Activated T-helper 17 cell treated with anti-CD3 and anti-CD28 coated beads, Interleukin-2, amount 50 U/mL, for 72 hours (primary cell): Measurements from ENCODE around the gene MAPK9. TPM values are rescaled to one million over a fixed set of nuclear protein-coding genes. Genes with fewer than 3 reads are reported as not detected.
A peak's percentile ranks its signal among the peaks of the same experiment; 100 is the strongest.
"Not testable (repeated sequence)": the region's sequence is repeated elsewhere in the genome, so short reads cannot be mapped to it uniquely, and the experiment has no call there.

Experiments used
- ATAC-seq: fragments of 150-1000 bp; cut with Tn5 transposase; replicated peaks from 2 replicates; pipeline ENCODE4 v1.10.0; 2021; ENCODE audit warnings: mild to moderate bottlenecking, moderate library complexity
- H3K27ac Mint-ChIP-seq: one replicate; pipeline ENCODE4 v1.8.0; 2022; ENCODE audit warnings: mixed read lengths
- H3K27me3 Mint-ChIP-seq: one replicate; pipeline ENCODE4 v1.8.0; 2022; ENCODE audit warnings: mixed read lengths
- H3K36me3 Mint-ChIP-seq: one replicate; pipeline ENCODE4 v1.8.0; 2022; ENCODE audit warnings: low read depth, mild to moderate bottlenecking, mixed read lengths
- H3K4me1 Mint-ChIP-seq: one replicate; pipeline ENCODE4 v1.8.0; 2022; ENCODE audit warnings: mixed read lengths
- H3K4me3 Mint-ChIP-seq: one replicate; pipeline ENCODE4 v1.8.0; 2022; ENCODE audit warnings: mild to moderate bottlenecking, mixed read lengths
- H3K9me3 Mint-ChIP-seq: one replicate; pipeline ENCODE4 v1.8.0; 2022; ENCODE audit warnings: mixed read lengths
- total RNA-seq, 2 donors: library from RNA; stranded (reverse); gene quantifications; one replicate each; pipeline ENCODE4 v1.2.3, GENCODE V29; 2022

Gene MAPK9
- total RNA-seq, 2 donors from 2014 or later = 24.6 to 41.3 TPM

DNA sequence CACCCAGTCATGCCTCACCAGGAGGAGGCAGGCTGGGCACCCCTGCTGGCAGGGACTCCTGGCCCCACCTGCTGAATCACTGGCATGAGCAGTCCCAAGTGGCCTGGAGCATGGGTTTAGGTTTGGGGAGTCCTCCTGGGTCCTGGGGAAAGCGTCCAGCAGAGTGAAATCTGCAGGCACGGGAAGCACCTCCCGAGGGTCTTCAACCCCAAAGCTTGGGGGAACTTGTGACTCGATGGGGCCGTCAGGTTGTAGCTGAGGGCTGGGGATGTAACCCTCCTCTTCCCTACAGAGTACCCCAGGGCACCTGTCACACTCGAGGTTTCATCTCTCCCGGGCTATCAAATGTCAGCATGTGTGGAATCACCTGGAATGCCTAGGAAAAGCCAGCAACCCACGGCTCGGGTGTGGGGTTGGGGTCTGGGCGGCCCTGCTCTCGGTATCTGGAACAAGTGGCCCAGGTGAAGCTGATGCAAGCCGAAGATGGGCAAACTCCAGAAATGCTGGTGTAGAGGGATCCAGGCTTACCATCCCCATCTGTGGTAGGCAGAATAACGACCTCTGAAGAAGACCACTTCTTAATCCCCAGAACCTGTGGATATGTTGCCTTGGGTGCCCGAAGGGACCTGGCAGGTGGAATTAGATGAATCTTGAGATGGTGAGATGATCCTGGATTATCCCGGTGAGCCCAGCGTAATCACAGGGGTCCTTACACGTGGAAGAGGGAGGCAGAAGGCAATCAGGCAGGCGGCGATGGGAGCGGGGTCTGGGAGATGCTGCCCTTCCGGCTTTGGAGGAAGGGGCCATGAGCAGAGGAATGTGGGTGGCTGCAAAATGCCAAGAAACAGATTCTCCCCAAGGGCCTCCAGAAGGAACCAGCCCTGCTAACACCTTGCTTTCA lies 76.8 kb downstream of the MAPK9 start:
- Mint-ChIP-seq H3K27ac (no peak overlapping the region), H3K36me3 (no peaks in the 10 kb centered on the region), H3K4me3 (no peak overlapping the region), H3K27me3 (peaks cover 7% of the 10 kb centered on the region), H3K9me3 (peaks cover 23% of the 10 kb centered on the region), H3K4me1 (no peaks in the 10 kb centered on the region)
- ATAC-seq = no peak

- no peak overlapping the region for H3K4me3 Mint-ChIP-seq
- H3K9me3 Mint-ChIP-seq = peaks cover 15% of the 10 kb centered on the region
- H3K27me3 Mint-ChIP-seq = peaks cover 7% of the 10 kb centered on the region
These were observed 78.2 kb downstream of the MAPK9 start for GRCh38 chr5:180213657-180214207.

GRCh38 chr5:180213256-180213600 lies 78.7 kb downstream of the MAPK9 start:
- Mint-ChIP-seq H3K9me3 (peaks cover 10% of the 10 kb centered on the region), H3K4me3 (no peak overlapping the region)

More at GRCh38 chr5:180213657-180214207, 78.2 kb downstream of the MAPK9 start:
- Mint-ChIP-seq H3K27ac (no peak overlapping the region), H3K36me3 (no peaks in the 10 kb centered on the region), H3K4me1 (no peaks in the 10 kb centered on the region)
- no peak for ATAC-seq

DNA sequence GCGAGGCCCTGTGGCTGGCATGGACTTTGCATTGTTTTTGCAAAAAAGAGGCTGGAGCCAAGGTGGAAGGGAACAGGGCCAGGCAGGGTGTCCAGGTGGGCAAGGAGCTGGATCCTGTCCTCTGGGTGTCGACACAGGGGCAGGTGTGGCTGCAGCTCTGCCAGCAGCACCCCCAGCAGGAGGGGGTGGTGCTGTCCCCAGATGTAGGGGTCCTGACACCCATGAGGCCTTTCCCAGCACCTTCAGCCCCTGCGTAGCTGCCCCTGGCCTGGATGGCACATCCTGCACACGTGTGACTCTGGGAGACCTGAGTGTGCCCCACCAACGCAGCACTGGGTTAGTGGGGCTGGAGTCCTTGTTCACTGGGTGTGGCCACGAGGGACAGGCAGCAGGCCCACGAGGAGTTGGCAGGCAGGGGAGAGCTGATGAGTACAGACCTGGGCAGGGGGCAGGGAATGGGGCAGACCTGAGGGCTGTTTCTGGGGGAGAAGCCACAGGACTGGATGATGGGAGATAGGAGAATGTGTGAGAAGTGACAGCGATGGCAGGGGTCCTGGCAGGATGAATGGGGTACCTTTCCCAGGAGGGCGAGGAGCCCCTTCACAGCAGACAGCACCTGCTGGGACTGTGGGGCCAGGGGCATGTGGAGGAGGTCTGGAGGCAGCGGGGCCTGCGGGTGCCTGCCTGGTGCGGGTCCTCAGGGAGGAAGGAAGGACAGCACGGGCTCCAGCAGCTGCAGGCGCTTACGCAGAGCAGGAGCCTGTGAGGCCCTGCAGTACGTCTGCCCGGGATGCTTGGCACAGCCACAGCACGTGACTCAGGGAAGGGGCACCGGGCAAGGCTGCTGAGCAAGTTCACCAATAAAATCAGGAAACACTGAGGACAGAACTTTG lies 79.3 kb downstream of the MAPK9 start:
- Mint-ChIP-seq H3K4me3 (no peak overlapping the region), H3K27ac (no peak overlapping the region), H3K9me3 (peaks cover 5% of the 10 kb centered on the region), H3K36me3 (no peaks in the 10 kb centered on the region), H3K27me3 (peaks cover 16% of the 10 kb centered on the region), H3K4me1 (peaks cover 8% of the 10 kb centered on the region)
- no peak for ATAC-seq

More at GRCh38 chr5:180213256-180213600, 78.7 kb downstream of the MAPK9 start:
- Mint-ChIP-seq H3K27me3 (peaks cover 10% of the 10 kb centered on the region), H3K36me3 (no peaks in the 10 kb centered on the region), H3K27ac (no peak overlapping the region), H3K4me1 (peaks cover 3% of the 10 kb centered on the region)
- ATAC-seq = no peak

DNA sequence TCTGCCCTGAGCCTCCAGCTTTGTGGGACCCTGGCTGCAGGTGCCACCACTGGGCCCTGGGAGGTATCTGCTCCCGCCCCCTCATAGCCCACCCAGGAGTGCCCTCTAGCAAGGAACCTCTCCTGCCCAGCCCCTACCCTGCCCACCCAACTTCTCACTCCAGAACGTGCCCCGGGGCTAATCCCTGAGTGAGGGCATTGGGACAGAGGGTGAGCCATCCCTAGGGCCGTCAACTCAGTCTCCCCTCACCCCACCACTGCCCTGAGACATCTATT lies 80.2 kb downstream of the MAPK9 start:
- ATAC-seq = no peak
- Mint-ChIP-seq H3K27me3 (peaks cover 22% of the 10 kb centered on the region), H3K36me3 (no peaks in the 10 kb centered on the region), H3K4me3 (no peak overlapping the region), H3K27ac (no peak overlapping the region), H3K9me3 (peaks cover 5% of the 10 kb centered on the region), H3K4me1 (peaks cover 8% of the 10 kb centered on the region)

DNA sequence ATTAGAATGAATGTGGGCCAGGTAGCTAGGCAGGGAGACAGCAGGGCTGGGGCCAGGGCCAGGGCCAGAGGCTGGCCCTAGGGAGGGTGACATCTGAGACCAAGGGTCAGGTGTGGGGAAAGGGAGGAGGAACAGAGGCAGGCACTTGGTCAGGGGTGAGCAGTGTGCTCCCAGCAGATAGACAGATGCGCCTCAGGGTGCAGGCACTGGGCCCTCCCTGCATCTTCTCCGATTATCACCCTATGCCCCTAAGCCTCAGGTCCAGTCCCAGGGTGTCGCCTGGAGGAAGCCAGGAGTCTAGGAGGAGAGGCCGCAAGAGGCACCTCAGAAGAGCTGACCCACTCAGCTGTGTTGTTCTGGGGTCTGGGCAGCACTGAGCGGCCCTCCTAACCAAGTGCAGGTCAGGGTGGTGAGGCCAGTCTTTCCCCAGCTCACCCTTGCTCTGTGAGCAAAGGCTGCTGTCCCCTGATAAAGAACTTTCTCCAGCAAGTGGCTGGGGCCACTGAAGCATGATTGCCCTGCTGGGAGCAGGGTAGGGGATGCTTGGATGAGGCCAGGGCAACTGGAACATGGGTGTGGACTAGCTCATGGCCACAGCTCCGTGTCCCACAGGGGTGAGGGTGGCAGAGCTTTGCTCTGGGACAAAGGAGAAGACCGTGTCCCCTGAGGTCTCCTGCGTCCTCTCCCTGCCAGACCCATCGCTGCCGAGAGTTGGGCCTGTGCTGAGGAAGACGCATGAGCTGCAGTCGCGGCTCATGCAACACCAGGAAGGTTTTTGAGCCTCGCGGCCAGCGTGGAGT lies 80.7 kb downstream of the MAPK9 start:
- Mint-ChIP-seq H3K27ac (no peak overlapping the region), H3K4me1 (peaks cover 8% of the 10 kb centered on the region), H3K9me3 (peaks cover 5% of the 10 kb centered on the region), H3K4me3 (no peak overlapping the region), H3K36me3 (no peaks in the 10 kb centered on the region), H3K27me3 (peaks cover 24% of the 10 kb centered on the region)
- ATAC-seq = no peak

- H3K4me1 Mint-ChIP-seq, ATAC-seq, H3K9me3 Mint-ChIP-seq, H3K27ac Mint-ChIP-seq, H3K4me3 Mint-ChIP-seq, H3K36me3 Mint-ChIP-seq: not testable (repeated sequence)
- H3K27me3 Mint-ChIP-seq = peaks cover 29% of the 10 kb centered on the region
These were observed 81.8 kb downstream of the MAPK9 start for GRCh38 chr5:180210077-180210476.

DNA sequence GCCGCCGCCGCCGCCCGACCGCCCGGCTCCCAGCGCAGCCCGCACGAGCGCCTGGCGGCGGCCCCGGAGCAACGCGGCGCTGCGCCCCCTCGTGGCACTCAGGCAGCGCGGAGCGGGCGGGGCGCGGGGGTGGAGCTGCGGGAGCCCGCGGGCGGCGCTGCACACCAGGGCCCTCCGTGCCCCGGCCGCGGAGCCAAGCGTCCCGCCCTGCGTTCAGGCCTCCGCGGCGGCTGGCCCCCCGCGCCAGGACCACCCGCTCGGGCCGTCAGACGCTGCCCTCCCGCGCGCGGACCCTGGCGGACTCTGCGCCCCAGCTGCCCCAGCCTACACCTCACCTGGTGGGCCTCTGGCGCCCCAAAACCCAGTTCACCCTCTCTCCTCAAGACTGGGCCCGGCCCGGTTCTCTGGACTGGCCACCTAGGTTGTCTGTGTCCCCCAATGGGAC lies 82.7 kb downstream of the MAPK9 start, which contains the start of gene RASGEF1C:
Gene RASGEF1C (minus strand): TSS at position 75 of the 445 bp plus-strand sequence. CDS start 71,159 bp downstream, outside the sequence.
- H3K4me1 Mint-ChIP-seq = peaks cover 8% of the 10 kb centered on the region
- H3K27me3 Mint-ChIP-seq = peaks cover 35% of the 10 kb centered on the region
- no peaks in the 10 kb centered on the region for H3K9me3 Mint-ChIP-seq
- peak within 1 kb of the TSS; percentile 50 for H3K4me3 Mint-ChIP-seq
- no peaks in the 10 kb centered on the region for H3K36me3 Mint-ChIP-seq
- ATAC-seq = peak; percentile 84
- no peak within 1 kb of the TSS for H3K27ac Mint-ChIP-seq

DNA sequence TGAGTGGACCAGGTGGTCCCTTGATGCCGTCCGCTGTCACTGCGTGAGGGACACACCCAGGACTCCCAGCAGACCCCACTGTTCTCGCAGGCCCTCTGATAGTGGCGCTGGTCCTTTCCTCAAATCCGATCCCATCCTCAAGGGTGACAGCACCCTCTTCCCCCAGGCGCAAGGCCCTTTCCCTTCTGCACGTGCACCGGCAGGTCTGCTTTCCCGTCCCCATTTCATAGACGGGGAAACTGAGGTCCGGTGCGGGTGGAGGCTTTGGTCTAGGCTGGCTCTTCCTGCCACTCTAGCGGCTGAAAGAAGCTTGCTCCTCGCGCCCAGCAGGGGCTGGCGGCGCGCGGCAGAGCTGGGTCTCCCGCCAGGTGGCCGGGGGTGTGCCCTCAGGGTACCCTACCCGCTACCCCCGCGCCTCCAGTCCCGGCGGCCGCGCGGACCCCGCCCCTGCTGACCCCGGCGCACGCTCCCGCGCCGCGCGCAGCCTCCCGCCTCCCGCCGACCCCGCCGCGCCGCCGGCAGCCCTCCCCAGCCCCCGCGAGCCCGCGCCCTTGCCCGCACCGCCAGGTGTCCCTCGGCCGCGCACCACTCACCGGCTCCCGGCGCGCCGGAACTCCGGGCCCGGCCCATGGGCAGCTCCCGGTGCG lies 83.3 kb downstream of the MAPK9 start:
- H3K36me3 Mint-ChIP-seq = no peaks in the 10 kb centered on the region
- H3K9me3 Mint-ChIP-seq = no peaks in the 10 kb centered on the region
- peaks cover 40% of the 10 kb centered on the region for H3K27me3 Mint-ChIP-seq
- peak; percentile 14 for ATAC-seq
- peak overlapping the region; percentile 50 for H3K4me3 Mint-ChIP-seq
- H3K27ac Mint-ChIP-seq = no peak overlapping the region
- peaks cover 8% of the 10 kb centered on the region for H3K4me1 Mint-ChIP-seq

DNA sequence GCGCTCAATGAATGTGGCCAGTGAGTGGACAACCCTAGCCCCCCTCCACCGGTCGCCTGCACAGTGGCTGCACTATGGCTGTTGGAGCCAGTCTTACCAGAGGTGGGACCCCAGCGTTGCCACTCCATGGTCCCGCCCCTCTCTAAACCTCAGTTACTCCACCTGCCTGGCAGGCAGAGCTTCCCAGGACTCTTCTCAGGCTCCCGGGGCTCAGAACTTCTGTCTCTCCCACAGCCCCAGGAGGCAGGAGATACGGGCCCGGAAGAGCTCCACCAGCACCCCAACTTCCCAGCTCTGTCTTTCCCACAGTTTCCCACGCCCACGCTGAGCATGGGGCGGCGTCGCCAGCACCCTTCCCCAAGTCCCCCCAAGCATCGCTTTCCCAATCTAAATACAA lies 83.8 kb downstream of the MAPK9 start:
- Mint-ChIP-seq H3K27me3 (peaks cover 42% of the 10 kb centered on the region), H3K9me3 (no peaks in the 10 kb centered on the region), H3K4me3 (peak overlapping the region; percentile 50), H3K4me1 (peaks cover 8% of the 10 kb centered on the region), H3K36me3 (no peaks in the 10 kb centered on the region), H3K27ac (no peak overlapping the region)
- no peak for ATAC-seq

GRCh38 chr5:180207593-180207992 lies 84.3 kb downstream of the MAPK9 start:
- Mint-ChIP-seq H3K36me3 (no peaks in the 10 kb centered on the region), H3K27me3 (peaks cover 44% of the 10 kb centered on the region), H3K27ac (no peak overlapping the region), H3K9me3 (no peaks in the 10 kb centered on the region), H3K4me3 (no peak overlapping the region), H3K4me1 (peaks cover 8% of the 10 kb centered on the region)
- no peak for ATAC-seq

GRCh38 chr5:180206993-180207392 lies 84.9 kb downstream of the MAPK9 start:
- Mint-ChIP-seq H3K27ac (no peak overlapping the region), H3K4me3 (no peak overlapping the region), H3K9me3 (no peaks in the 10 kb centered on the region), H3K27me3 (peaks cover 42% of the 10 kb centered on the region), H3K4me1 (peaks cover 8% of the 10 kb centered on the region), H3K36me3 (no peaks in the 10 kb centered on the region)
- ATAC-seq = no peak

DNA sequence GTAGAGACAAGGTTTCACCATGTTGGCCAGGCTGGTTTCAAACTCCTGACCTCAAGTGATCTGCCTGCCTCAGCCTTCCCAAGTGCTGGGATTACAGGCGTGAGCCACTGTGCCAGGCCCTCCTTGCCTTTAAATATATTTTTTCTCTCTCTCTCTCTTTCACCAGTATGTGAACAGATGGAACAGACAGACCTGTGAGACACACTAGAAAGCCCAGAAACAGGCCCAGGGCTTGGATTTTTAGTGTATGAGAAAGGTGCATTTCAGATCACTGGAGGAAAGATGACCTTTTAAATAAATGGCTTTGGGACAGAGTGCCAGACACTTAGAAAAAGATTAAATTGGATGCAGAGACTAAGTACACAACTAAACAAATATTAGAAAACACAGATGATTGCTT lies 86.0 kb downstream of the MAPK9 start:
- no peaks in the 10 kb centered on the region for H3K9me3 Mint-ChIP-seq
- no peaks in the 10 kb centered on the region for H3K36me3 Mint-ChIP-seq
- peaks cover 8% of the 10 kb centered on the region for H3K4me1 Mint-ChIP-seq
- H3K27ac Mint-ChIP-seq = no peak overlapping the region
- H3K27me3 Mint-ChIP-seq = peaks cover 40% of the 10 kb centered on the region
- ATAC-seq = no peak
- H3K4me3 Mint-ChIP-seq = no peak overlapping the region
